ENCODE results near the gene CHRNA1. TPM values are rescaled to one million over a fixed set of nuclear protein-coding genes. Genes with fewer than 3 reads are reported as not detected.

Gene CHRNA1
- total RNA-seq, 1 donor from 2014 or later: not detected

DNA sequence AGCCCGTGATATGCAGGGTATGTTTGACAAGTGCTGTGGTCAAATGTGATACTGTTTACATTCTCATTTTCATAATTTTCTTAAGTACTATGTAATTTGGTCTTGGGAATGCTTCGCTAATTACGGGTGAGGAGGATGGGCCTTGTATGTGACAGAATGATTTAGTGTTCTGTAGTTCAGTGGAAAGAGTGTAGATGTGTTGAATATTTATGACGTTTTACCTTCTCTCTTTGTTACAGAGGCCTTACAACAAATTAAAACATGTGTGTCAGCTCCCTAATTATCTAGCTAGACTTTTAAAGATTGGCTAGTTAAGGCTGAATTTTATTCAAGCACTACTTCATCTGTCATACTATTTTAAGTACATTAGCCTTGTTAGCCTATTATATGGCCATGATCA lies 10.6 kb upstream of the CHRNA1 start:
- DNase-seq: no peak
- H3K4me1 Mint-ChIP-seq: peaks cover 7% of the 10 kb centered on the region
- intact Hi-C loops (cut with micrococcal nuclease): no loop called here
- no peak for ATAC-seq (ENCODE audit: low read depth)
- CTCF ChIA-PET: no interaction called here
- H3K36me3 Mint-ChIP-seq (ENCODE audit: low read depth): no peaks in the 10 kb centered on the region
- H3K27ac Mint-ChIP-seq: no peak overlapping the region
- TF ChIP-seq, protein P1, sequence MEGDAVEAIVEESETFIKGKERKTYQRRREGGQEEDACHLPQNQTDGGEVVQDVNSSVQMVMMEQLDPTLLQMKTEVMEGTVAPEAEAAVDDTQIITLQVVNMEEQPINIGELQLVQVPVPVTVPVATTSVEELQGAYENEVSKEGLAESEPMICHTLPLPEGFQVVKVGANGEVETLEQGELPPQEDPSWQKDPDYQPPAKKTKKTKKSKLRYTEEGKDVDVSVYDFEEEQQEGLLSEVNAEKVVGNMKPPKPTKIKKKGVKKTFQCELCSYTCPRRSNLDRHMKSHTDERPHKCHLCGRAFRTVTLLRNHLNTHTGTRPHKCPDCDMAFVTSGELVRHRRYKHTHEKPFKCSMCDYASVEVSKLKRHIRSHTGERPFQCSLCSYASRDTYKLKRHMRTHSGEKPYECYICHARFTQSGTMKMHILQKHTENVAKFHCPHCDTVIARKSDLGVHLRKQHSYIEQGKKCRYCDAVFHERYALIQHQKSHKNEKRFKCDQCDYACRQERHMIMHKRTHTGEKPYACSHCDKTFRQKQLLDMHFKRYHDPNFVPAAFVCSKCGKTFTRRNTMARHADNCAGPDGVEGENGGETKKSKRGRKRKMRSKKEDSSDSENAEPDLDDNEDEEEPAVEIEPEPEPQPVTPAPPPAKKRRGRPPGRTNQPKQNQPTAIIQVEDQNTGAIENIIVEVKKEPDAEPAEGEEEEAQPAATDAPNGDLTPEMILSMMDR (IDR thresholded peaks at IDR 0.05): no peak
- H3K9me3 Mint-ChIP-seq: no peaks in the 10 kb centered on the region
- H3K4me3 Mint-ChIP-seq: no peak overlapping the region
- POLR2A ChIA-PET: no interaction called here
- peaks cover 4% of the 10 kb centered on the region for H3K27me3 Mint-ChIP-seq

DNA sequence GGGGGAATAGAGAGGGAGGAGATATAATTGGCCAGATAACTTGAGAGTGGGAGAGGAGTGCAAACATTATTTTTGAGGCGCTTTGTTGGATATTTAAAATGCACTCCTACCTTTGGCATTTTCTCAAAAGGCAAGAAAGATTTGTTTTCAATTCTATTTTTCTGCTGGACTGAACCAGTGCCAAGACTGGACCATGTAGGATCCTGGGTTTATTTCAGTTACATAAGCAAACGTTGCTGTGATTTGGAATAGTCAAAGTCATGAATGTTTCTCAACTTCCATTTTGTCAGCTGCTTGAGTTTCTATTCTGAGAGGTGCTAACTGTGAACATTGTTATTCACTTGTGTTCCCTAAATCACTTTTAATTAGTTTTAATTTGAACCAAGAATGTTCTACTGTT lies 8.9 kb upstream of the CHRNA1 start:
- intact Hi-C loops (cut with micrococcal nuclease): loop anchor here (2.0 kb wide), 1 partner anchor 22 kb away; no protein-coding TSS in a partner anchor
- ATAC-seq (ENCODE audit: low read depth) (no peak), DNase-seq (no peak)
- Mint-ChIP-seq H3K27ac (no peak overlapping the region), H3K27me3 (peaks cover 10% of the 10 kb centered on the region), H3K9me3 (no peaks in the 10 kb centered on the region), H3K4me3 (no peak overlapping the region), H3K4me1 (peaks cover 7% of the 10 kb centered on the region), H3K36me3 (ENCODE audit: low read depth) (no peaks in the 10 kb centered on the region)
- ChIA-PET CTCF (interaction anchor here (1.0 kb wide), 1 partner anchor 24 kb away, joined by 3 read pairs; no protein-coding TSS in a partner anchor), POLR2A (no interaction called here)
- TF ChIP-seq, protein P1 (IDR thresholded peaks at IDR 0.05): no peak

DNA sequence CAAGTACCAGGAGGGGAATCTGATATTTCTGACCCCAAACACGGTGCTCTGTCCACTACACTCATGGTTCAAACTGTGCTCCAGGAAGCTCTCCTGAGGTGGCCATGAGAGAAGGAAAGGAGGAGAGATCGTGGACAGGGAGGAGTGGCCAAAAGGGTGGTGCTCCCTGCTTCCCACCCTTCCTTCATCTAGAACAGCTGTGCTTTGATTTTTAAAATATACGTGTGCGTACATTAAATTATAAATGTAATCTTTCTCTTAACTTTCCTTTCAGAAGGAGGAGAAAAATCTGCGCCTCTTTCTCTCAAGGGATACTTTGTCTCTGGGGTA lies 8.2 kb upstream of the CHRNA1 start:
- H3K27ac Mint-ChIP-seq: no peak overlapping the region

DNA sequence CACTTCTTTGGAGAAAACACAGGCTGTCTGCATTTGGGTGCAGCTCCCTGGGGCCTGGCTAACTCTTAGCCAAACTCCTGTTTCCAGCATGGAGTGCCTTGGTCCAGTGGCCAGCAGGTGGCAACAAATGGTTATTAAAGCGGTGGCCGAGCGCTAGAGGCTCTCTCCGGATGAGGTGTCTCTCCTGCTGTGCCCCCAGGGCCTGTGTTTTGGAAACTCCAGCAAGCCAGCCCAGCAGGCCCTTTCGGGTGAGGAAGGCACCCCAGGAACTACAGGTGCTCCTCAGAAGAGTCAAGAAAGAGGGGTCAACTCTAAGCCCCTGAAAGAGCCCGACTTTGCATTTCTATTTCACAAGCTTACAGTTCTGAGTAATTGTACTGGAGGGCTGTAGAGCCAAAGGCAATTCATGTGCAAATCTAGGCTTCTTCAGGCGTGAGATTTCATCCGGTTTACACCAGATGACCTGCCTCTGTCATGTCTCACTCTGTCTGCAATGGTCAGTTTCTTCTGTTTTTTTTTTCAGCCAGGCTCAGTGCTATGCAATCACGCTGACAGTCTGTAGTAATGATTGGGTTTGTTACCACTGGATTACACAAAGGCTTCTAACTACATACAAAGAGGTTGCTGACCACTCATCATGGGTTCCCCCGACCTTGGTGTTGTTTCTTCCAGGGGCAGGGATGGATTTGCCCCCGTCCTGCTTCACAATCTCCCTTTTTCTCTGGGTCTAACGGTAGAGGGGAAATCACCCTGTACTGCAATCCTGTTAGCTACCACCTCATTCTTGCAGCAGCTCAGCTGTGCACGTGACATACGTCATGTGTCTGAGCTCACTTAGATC lies 7.6 kb upstream of the CHRNA1 start:
- DNase-seq: no peak
- Mint-ChIP-seq H3K9me3 (no peaks in the 10 kb centered on the region), H3K27me3 (peaks cover 15% of the 10 kb centered on the region), H3K4me3 (no peak overlapping the region), H3K27ac (no peak overlapping the region), H3K36me3 (ENCODE audit: low read depth) (no peaks in the 10 kb centered on the region), H3K4me1 (peaks cover 7% of the 10 kb centered on the region)
- intact Hi-C loops (cut with micrococcal nuclease): loop anchor here (2.0 kb wide), 1 partner anchor 21 kb away; no protein-coding TSS in a partner anchor
- ChIA-PET POLR2A (no interaction called here), CTCF (interaction anchor here (1.3 to 1.5 kb wide), 3 partner anchors 21 to 26 kb away, joined by 3 to 7 read pairs (median 4); no protein-coding TSS in a partner anchor)
- TF ChIP-seq, protein P1 (IDR thresholded peaks at IDR 0.05): no peak
- no peak for ATAC-seq (ENCODE audit: low read depth)

More for the DNA sequence above, 8.2 kb upstream of the CHRNA1 start:
- ATAC-seq (ENCODE audit: low read depth) (no peak), DNase-seq (no peak)
- peaks cover 7% of the 10 kb centered on the region for H3K4me1 Mint-ChIP-seq
- TF ChIP-seq, protein P1 (IDR thresholded peaks at IDR 0.05): no peak
- intact Hi-C loops (cut with micrococcal nuclease): loop anchor here (2.0 kb wide), 1 partner anchor 22 kb away; no protein-coding TSS in a partner anchor
- no peaks in the 10 kb centered on the region for H3K36me3 Mint-ChIP-seq (ENCODE audit: low read depth)
- H3K9me3 Mint-ChIP-seq: no peaks in the 10 kb centered on the region
- CTCF ChIA-PET: interaction anchor here (1.3 to 1.5 kb wide), 3 partner anchors 20 to 26 kb away, joined by 3 to 7 read pairs (median 4); no protein-coding TSS in a partner anchor
- H3K4me3 Mint-ChIP-seq: no peak overlapping the region
- peaks cover 10% of the 10 kb centered on the region for H3K27me3 Mint-ChIP-seq
- POLR2A ChIA-PET: no interaction called here

DNA sequence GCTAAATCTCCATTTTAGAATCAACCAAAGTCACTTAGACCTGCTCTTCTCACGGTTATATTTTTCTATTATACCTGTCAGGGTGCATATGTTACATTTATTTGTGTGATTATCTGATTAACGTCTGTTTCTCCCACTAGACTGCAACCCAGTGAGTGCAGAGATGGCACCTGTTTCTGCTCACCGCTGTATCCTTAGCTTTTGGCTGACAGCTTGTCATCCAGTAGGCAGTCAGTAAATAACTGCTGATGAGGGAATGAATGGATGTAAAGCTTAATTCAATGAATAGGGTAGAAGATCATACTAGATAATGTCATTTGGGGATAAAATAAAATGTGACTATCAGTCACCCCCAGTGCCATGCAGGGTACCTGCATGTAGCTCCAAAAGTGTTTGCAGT lies 6.9 kb upstream of the CHRNA1 start:
- Mint-ChIP-seq H3K9me3 (no peaks in the 10 kb centered on the region), H3K27me3 (peaks cover 18% of the 10 kb centered on the region), H3K36me3 (ENCODE audit: low read depth) (no peaks in the 10 kb centered on the region), H3K27ac (no peak overlapping the region), H3K4me3 (no peak overlapping the region), H3K4me1 (peaks cover 6% of the 10 kb centered on the region)
- ATAC-seq (ENCODE audit: low read depth) (no peak), DNase-seq (no peak)
- ChIA-PET POLR2A (no interaction called here), CTCF (interaction anchor here (1.5 kb wide), 1 partner anchor 22 kb away, joined by 7 read pairs; no protein-coding TSS in a partner anchor)
- intact Hi-C loops (cut with micrococcal nuclease): no loop called here
- TF ChIP-seq, protein P1 (IDR thresholded peaks at IDR 0.05): no peak

Data from activated B cell treated with CpG ODN at 0.5 μM for 24 hours (primary cell).